PC-3 (cell line): ENCODE measurements around the gene CTDSP2. TPM values are rescaled to one million over a fixed set of nuclear protein-coding genes. Genes with fewer than 3 reads are reported as not detected.

Experiments used
- ATAC-seq: fragments of 200-7000 bp; cut with Tn5 transposase; 2 replicates; pipeline ENCODE4 v1.9.1; 2020; ENCODE audit warnings: mild to moderate bottlenecking, moderate library complexity
- BruUV-seq: library from RNA; stranded (reverse); fragments of 400-500 nt; replicated peaks from 2 replicates; lab custom pipeline; 2021; lab: Mats Ljungman, UMichigan
- CTCF ChIA-PET: fragments of 300-600 bp; sonication (Branson Sonifier 250); formaldehyde crosslinking; loops from one replicate; lab custom pipeline; 2022; ENCODE audit warnings: antibody characterized with exemption; lab: Charles Lee
- POLR2A ChIA-PET: fragments of 300-600 bp; sonication (Branson Sonifier 250); formaldehyde crosslinking; loops from one replicate; lab custom pipeline; 2022; ENCODE audit warnings: antibody characterized with exemption; ENCODE audit not compliant: unreplicated experiment; lab: Charles Lee
- DNase-seq: peaks from one replicate; pipeline ENCODE4 v3.0.0-alpha.2; 2015
- H2AFZ ChIP-seq: fragments of 300-600 bp; sonication (generic); 2 replicates; pipeline ENCODE4 v1.6.0; 2016; ENCODE audit warnings: antibody characterized with exemption, low read length
- H3F3A ChIP-seq: fragments of 300-600 bp; sonication (generic); one replicate; pipeline ENCODE4 v1.6.0; 2017; ENCODE audit warnings: antibody characterized with exemption, low read length, control low read depth, mild to moderate bottlenecking; ENCODE audit not compliant: unreplicated experiment
- H3K27ac ChIP-seq: fragments of 300-600 bp; sonication (generic); 2 replicates; pipeline ENCODE4 v1.5.1; 2016; ENCODE audit warnings: mild to moderate bottlenecking, low read length
- H3K27me3 ChIP-seq: fragments of 300-600 bp; sonication (generic); 2 replicates; pipeline ENCODE4 v1.6.1; 2016; ENCODE audit warnings: low read length, mixed read lengths
- H3K36me3 ChIP-seq: fragments of 300-600 bp; sonication (generic); 2 replicates; pipeline ENCODE4 v1.6.1; 2016; ENCODE audit warnings: low read depth, mixed run types, low read length, mixed read lengths
- H3K4me1 ChIP-seq: fragments of 300-600 bp; sonication (generic); 2 replicates; pipeline ENCODE4 v1.5.1; 2016; ENCODE audit warnings: low read length; ENCODE audit not compliant: insufficient read depth
- H3K4me2 ChIP-seq: fragments of 300-600 bp; sonication (generic); 2 replicates; pipeline ENCODE4 v1.6.0; 2016; ENCODE audit warnings: low read length
- H3K4me3 ChIP-seq: fragments of 300-600 bp; sonication (generic); 2 replicates; pipeline ENCODE4 v1.5.1; 2016; ENCODE audit warnings: mild to moderate bottlenecking, low read length, mixed read lengths
- H3K79me2 ChIP-seq: fragments of 300-600 bp; sonication (generic); 2 replicates; pipeline ENCODE4 v1.6.1; 2017; ENCODE audit warnings: low read length, mixed read lengths
- H3K9ac ChIP-seq: fragments of 300-600 bp; sonication (generic); 2 replicates; pipeline ENCODE4 v1.6.0; 2016; ENCODE audit warnings: mild to moderate bottlenecking, low read length
- H3K9me2 ChIP-seq: fragments of 300-600 bp; sonication (generic); replicated peaks from 2 replicates; pipeline ENCODE4 v1.6.1; 2016; ENCODE audit warnings: mixed run types, low read length, mixed read lengths
- H3K9me3 ChIP-seq: fragments of 300-600 bp; sonication (generic); 2 replicates; pipeline ENCODE4 v1.6.1; 2016; ENCODE audit warnings: low read length, mixed read lengths
- H4K20me1 ChIP-seq: fragments of 300-600 bp; sonication (generic); 2 replicates; pipeline ENCODE4 v1.6.1; 2016; ENCODE audit warnings: low read length, mixed read lengths
- EZH2 ChIP-seq: fragments of 300-600 bp; sonication (generic); IDR thresholded peaks from one replicate; pipeline ENCODE4 v1.6.1; 2017; ENCODE audit warnings: antibody characterized with exemption, mild to moderate bottlenecking, low read length; ENCODE audit not compliant: unreplicated experiment
- EZH2phosphoT487 ChIP-seq: fragments of 300-600 bp; sonication (generic); IDR thresholded peaks from 2 replicates; pipeline ENCODE4 v1.6.1; 2018; ENCODE audit warnings: mild to moderate bottlenecking, antibody characterized with exemption, low read length, borderline replicate concordance
- intact Hi-C: fragments of 100-400 bp; cut with micrococcal nuclease; formaldehyde crosslinking; loops from 2 replicates; pipeline ENCODE4 v1.9.0; 2023
- total RNA-seq: library from RNA; depleted of rRNA; stranded (reverse); fragments of >200 nt; gene quantifications from 2 replicates; pipeline ENCODE4 v1.2.3, GENCODE V29; 2014
- TF ChIP-seq, protein P1 (sequence below): fragments of 300-600 bp; sonication (generic); conservative IDR thresholded peaks from 2 replicates; pipeline ENCODE4 v1.5.1; 2017; ENCODE audit warnings: antibody characterized with exemption, low read depth, mild to moderate bottlenecking, low read length

Gene CTDSP2
- total RNA-seq, 1 experiment from 2014 or later: 39.4 TPM

- H3K9ac ChIP-seq: no peak overlapping the region
- no peaks in the 10 kb centered on the region for H3F3A ChIP-seq
- H3K9me3 ChIP-seq: no peaks in the 10 kb centered on the region
- no peak for TF ChIP-seq EZH2
- TF ChIP-seq, protein P1, sequence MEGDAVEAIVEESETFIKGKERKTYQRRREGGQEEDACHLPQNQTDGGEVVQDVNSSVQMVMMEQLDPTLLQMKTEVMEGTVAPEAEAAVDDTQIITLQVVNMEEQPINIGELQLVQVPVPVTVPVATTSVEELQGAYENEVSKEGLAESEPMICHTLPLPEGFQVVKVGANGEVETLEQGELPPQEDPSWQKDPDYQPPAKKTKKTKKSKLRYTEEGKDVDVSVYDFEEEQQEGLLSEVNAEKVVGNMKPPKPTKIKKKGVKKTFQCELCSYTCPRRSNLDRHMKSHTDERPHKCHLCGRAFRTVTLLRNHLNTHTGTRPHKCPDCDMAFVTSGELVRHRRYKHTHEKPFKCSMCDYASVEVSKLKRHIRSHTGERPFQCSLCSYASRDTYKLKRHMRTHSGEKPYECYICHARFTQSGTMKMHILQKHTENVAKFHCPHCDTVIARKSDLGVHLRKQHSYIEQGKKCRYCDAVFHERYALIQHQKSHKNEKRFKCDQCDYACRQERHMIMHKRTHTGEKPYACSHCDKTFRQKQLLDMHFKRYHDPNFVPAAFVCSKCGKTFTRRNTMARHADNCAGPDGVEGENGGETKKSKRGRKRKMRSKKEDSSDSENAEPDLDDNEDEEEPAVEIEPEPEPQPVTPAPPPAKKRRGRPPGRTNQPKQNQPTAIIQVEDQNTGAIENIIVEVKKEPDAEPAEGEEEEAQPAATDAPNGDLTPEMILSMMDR: no peak
- TF ChIP-seq EZH2phosphoT487: no peak
- H2AFZ ChIP-seq: no peak overlapping the region
- H3K36me3 ChIP-seq: no peaks in the 10 kb centered on the region
- no peak overlapping the region for H3K27ac ChIP-seq
- no peak for DNase-seq
- H3K9me2 ChIP-seq: no peaks in the 10 kb centered on the region
- CTCF ChIA-PET: no interaction called here
- H3K4me2 ChIP-seq: no peak overlapping the region
- H3K79me2 ChIP-seq: peaks cover 14% of the 10 kb centered on the region
- H4K20me1 ChIP-seq: no peaks in the 10 kb centered on the region
- POLR2A ChIA-PET: no interaction called here
- intact Hi-C loops: no loop called here
- H3K4me3 ChIP-seq: no peak overlapping the region
- peaks cover 5% of the 10 kb centered on the region; the same call in 1 of the 2 replicates for H3K4me1 ChIP-seq
- no peak for ATAC-seq
- H3K27me3 ChIP-seq: no peaks in the 10 kb centered on the region
- BruUV-seq: no TSS peak
Observed at GRCh38 chr12:57777367-57777766, 69.2 kb downstream of the CTDSP2 start.

DNA sequence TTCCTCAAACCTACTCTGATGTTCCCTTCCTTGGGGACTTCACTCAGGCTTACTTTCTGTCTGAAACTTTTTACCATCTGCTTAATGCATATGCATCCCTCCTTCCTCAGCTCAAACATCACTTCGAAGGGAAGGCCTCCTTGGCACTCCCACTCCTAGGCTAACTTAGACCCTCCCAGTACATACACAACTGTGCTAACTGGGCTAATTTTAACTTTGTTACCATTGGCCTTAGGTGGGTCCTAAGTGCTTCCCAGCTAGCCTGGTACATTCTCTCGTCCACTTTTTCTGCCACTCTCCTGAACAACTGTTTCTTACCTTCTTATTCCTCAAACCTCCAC, 70.3 kb downstream of the CTDSP2 start:
- no peak overlapping the region for H3K27ac ChIP-seq
- H3K9me3 ChIP-seq: no peaks in the 10 kb centered on the region
- ATAC-seq (no peak), DNase-seq (no peak)
- TF ChIP-seq, protein P1: no peak
- no peak for TF ChIP-seq EZH2
- TF ChIP-seq EZH2phosphoT487: no peak
- POLR2A ChIA-PET: no interaction called here
- H3K36me3 ChIP-seq: no peaks in the 10 kb centered on the region
- H3K4me1 ChIP-seq: peaks cover 5% of the 10 kb centered on the region; the same call in 1 of the 2 replicates
- no peaks in the 10 kb centered on the region for H3F3A ChIP-seq
- H3K4me3 ChIP-seq: no peak overlapping the region
- CTCF ChIA-PET: no interaction called here
- no peak overlapping the region for H3K9ac ChIP-seq
- no peak overlapping the region for H3K4me2 ChIP-seq
- H4K20me1 ChIP-seq: no peaks in the 10 kb centered on the region
- intact Hi-C loops: no loop called here
- peaks cover 18% of the 10 kb centered on the region for H3K79me2 ChIP-seq
- no TSS peak for BruUV-seq
- H3K27me3 ChIP-seq: no peaks in the 10 kb centered on the region
- no peaks in the 10 kb centered on the region for H3K9me2 ChIP-seq
- H2AFZ ChIP-seq: no peak overlapping the region

GRCh38 chr12:57775563-57776246, 70.8 kb downstream of the CTDSP2 start:
- Histone ChIP-seq H3K9me2 (no peaks in the 10 kb centered on the region), H3K79me2 (peaks cover 23% of the 10 kb centered on the region), H3K9me3 (no peaks in the 10 kb centered on the region), H3K27ac (no peak overlapping the region), H3K4me3 (no peak overlapping the region), H3K9ac (no peak overlapping the region), H3K4me2 (no peak overlapping the region), H3K4me1 (peaks cover 9% of the 10 kb centered on the region), H3K27me3 (no peaks in the 10 kb centered on the region), H4K20me1 (no peaks in the 10 kb centered on the region), H3F3A (no peaks in the 10 kb centered on the region), H3K36me3 (peaks cover 1% of the 10 kb centered on the region; the same call in 1 of the 2 replicates), H2AFZ (no peak overlapping the region)
- BruUV-seq: no TSS peak
- DNase-seq: no peak
- CTCF ChIA-PET: no interaction called here
- POLR2A ChIA-PET: no interaction called here
- ATAC-seq: no peak
- no peak for TF ChIP-seq EZH2phosphoT487
- TF ChIP-seq, protein P1: peak; percentile 15; the same call in 1 of the 2 replicates
- intact Hi-C loops: no loop called here
